Measurements from ENCODE around the gene PPP1R9A. TPM values are rescaled to one million over a fixed set of nuclear protein-coding genes. Genes with fewer than 3 reads are reported as not detected.

The PPP1R9A gene
- polyA plus RNA-seq, 1 donor from 2014 or later = 52.8 TPM

- no peak for TF ChIP-seq REST (IDR thresholded peaks at IDR 0.05; ENCODE audit: borderline replicate concordance)
Observed at GRCh38 chr7:94933256-94933990, 26.0 kb downstream of the PPP1R9A start (continued).

- no peaks in the 10 kb centered on the region for H3K36me3 ChIP-seq (ENCODE audit: insufficient read depth, low read length)
- TF ChIP-seq RAD21 (conservative IDR thresholded peaks at IDR 0.05) (no peak), EZH2 (IDR thresholded peaks at IDR 0.05; ENCODE audit: borderline replicate concordance, insufficient read depth, low read length, poor library complexity, severe bottlenecking) (no peak), CTCF (IDR thresholded peaks at IDR 0.05; ENCODE audit: poor library complexity, severe bottlenecking) (no peak), SMC3 (conservative IDR thresholded peaks at IDR 0.05; ENCODE audit: poor library complexity) (no peak), REST (IDR thresholded peaks at IDR 0.05; ENCODE audit: borderline replicate concordance) (no peak), MXI1 (conservative IDR thresholded peaks at IDR 0.05; ENCODE audit: poor library complexity, severe bottlenecking) (no peak), POLR2AphosphoS5 (IDR thresholded peaks at IDR 0.05) (no peak), TAF1 (IDR thresholded peaks at IDR 0.05; ENCODE audit: low read depth) (no peak)
- H3K79me2 ChIP-seq (replicated peaks; ENCODE audit: insufficient read depth, low read length) = peaks cover 31% of the 10 kb centered on the region
- H3F3A ChIP-seq (ENCODE audit: insufficient read depth, low read length, poor library complexity, severe bottlenecking) = no peaks in the 10 kb centered on the region
- H3K27ac ChIP-seq (ENCODE audit: low read length) = no peak overlapping the region
- no peak overlapping the region for H3K4me3 ChIP-seq (ENCODE audit: low read length)
- no peaks in the 10 kb centered on the region for H4K20me1 ChIP-seq (ENCODE audit: insufficient read depth)
- H3K9me3 ChIP-seq (ENCODE audit: low read length) = no peaks in the 10 kb centered on the region
- H3K9ac ChIP-seq (ENCODE audit: low read length) = no peak overlapping the region
- no peak overlapping the region for H2AFZ ChIP-seq (ENCODE audit: low read depth, low read length)
- H3K4me2 ChIP-seq (ENCODE audit: low read length) = no peak overlapping the region
- no peaks in the 10 kb centered on the region for H3K9me2 ChIP-seq (ENCODE audit: insufficient read depth, low read length)
- no peaks in the 10 kb centered on the region for H3K27me3 ChIP-seq (ENCODE audit: insufficient read depth, low read depth, low read length)
Observed at GRCh38 chr7:94939395-94939794, 32.0 kb downstream of the PPP1R9A start.

All from neural cell (in vitro differentiated cells).